ENCODE data around the gene MAGEA9B.
"Not testable (repeated sequence)": the region's sequence is repeated elsewhere in the genome, so short reads cannot be mapped to it uniquely, and the experiment has no call there.

- TF ChIP-seq FOXA1 (IDR thresholded peaks at IDR 0.05); CTCF (IDR thresholded peaks at IDR 0.05; ENCODE audit: low read depth, low read length, missing input control); ATF3 (IDR thresholded peaks at IDR 0.05); SP1 (IDR thresholded peaks at IDR 0.05): not testable (repeated sequence)
- TF ChIP-seq, protein P1, sequence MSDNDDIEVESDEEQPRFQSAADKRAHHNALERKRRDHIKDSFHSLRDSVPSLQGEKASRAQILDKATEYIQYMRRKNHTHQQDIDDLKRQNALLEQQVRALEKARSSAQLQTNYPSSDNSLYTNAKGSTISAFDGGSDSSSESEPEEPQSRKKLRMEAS (IDR thresholded peaks at IDR 0.05) = not testable (repeated sequence)
Measured at GRCh38 chrX:149555251-149555650, 32.0 kb downstream of the MAGEA9B start.

Data from liver (tissue), 3 donors.